HUES48 (cell line): ENCODE measurements around the gene SRPX.

Source experiments
- H3K27ac ChIP-seq: one replicate; pipeline ENCODE4 v1.7.0; 2013; ENCODE audit warnings: low read depth, low read length, inconsistent platforms
- H3K27me3 ChIP-seq: 2 replicates; pipeline ENCODE4 v1.6.1; 2013; ENCODE audit warnings: mild to moderate bottlenecking, low read length; ENCODE audit not compliant: control insufficient read depth, insufficient read depth
- H3K36me3 ChIP-seq: 2 replicates; pipeline ENCODE4 v1.6.1; 2013; ENCODE audit warnings: low read length; ENCODE audit not compliant: control insufficient read depth, insufficient read depth
- H3K4me1 ChIP-seq: 2 replicates; pipeline ENCODE4 v1.6.1; 2013; ENCODE audit warnings: mild to moderate bottlenecking, low read length; ENCODE audit not compliant: control insufficient read depth, insufficient read depth
- H3K4me3 ChIP-seq: 2 replicates; pipeline ENCODE4 v1.5.1; 2013; ENCODE audit warnings: mild to moderate bottlenecking, low read depth, low read length
- H3K9ac ChIP-seq: 2 replicates; pipeline ENCODE4 v1.6.1; 2013; ENCODE audit warnings: mild to moderate bottlenecking, low read depth, low read length, moderate library complexity
- H3K9me3 ChIP-seq: 2 replicates; pipeline ENCODE4 v1.6.1; 2013; ENCODE audit warnings: low read length; ENCODE audit not compliant: control insufficient read depth, insufficient read depth

Gene SRPX

DNA sequence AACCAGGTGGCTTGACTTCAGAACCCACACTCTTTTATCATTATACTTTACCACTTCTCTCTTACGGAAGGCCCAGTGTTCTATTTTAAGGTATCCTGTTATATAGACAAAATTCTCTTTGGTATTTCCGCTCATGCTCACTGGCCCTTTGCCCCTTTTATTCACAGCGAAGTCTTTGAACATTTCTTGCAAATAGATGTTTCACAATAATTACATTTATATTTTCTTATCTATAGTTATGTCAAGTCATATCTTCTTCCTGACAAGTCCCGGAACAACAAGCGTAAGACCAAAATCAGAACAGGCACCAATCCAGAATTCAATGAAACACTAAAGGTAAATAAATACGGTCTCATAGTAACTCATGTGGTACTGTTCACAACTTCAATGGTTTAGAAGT is 112.3 kb downstream of the SRPX start:
- Histone ChIP-seq H3K4me1 (peaks cover 9% of the 10 kb centered on the region), H3K27me3 (no peaks in the 10 kb centered on the region), H3K9ac (no peak overlapping the region), H3K27ac (no peak overlapping the region), H3K36me3 (no peaks in the 10 kb centered on the region), H3K4me3 (no peak overlapping the region), H3K9me3 (no peaks in the 10 kb centered on the region)

DNA sequence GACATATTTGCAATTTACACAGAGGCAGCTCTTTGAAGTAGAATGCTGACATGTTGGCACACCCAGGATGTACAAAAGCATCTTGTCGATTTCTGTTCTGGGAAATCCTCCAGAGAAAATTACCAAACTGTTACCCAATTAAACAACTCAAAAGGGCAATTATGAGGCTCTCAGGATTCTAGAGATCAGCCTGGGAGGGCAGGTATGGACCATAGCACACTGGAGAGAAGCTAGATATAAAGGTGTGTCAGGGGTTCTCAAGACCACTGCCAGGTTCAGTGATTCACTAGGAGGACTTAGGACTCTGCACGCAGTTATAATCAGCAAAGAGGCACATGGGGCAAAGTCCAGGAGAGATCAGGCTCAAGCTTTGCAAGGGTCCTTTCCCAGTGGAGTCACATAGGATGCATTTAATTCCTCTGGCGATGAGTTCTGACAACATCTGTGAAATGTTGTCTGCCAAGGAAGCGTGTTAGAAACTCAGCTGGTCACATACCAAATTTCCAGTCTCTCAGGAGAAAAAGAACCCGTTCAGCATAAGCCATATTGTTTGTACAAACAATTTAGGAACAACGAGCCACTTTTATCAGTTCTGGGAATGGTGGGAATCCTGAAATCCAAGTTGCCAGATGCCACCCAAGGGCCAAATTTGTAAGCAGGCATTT is 113.5 kb downstream of the SRPX start:
- Histone ChIP-seq H3K9ac (no peak overlapping the region), H3K27me3 (no peaks in the 10 kb centered on the region), H3K36me3 (no peaks in the 10 kb centered on the region), H3K4me3 (no peak overlapping the region), H3K9me3 (no peaks in the 10 kb centered on the region), H3K4me1 (peaks cover 9% of the 10 kb centered on the region), H3K27ac (no peak overlapping the region)

DNA sequence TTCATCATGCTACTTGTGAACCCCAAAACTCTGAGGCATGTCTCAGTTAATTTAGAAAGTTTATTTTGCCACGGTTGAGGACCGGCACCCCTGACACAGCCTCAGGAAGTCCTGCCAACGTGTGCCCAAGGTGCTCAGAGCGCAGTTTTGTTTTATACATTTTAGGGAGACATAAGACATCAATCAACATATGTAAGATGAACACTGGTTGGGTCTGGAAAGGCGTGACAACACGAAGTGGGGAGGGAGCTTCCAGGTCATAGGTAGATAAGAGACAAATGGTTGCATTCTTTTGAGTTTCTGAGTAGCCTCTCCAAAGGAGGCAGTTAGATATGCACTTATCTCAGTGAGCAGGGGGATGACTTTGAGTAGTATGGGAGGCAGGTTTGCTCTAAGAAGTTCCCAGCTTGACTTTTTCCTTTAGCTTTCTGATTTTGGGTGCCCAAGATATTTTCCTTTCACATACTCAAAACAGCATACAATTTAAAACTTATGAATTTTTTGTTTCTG is 115.4 kb downstream of the SRPX start:
- H3K9ac ChIP-seq = no peak overlapping the region
- peaks cover 9% of the 10 kb centered on the region for H3K4me1 ChIP-seq

DNA sequence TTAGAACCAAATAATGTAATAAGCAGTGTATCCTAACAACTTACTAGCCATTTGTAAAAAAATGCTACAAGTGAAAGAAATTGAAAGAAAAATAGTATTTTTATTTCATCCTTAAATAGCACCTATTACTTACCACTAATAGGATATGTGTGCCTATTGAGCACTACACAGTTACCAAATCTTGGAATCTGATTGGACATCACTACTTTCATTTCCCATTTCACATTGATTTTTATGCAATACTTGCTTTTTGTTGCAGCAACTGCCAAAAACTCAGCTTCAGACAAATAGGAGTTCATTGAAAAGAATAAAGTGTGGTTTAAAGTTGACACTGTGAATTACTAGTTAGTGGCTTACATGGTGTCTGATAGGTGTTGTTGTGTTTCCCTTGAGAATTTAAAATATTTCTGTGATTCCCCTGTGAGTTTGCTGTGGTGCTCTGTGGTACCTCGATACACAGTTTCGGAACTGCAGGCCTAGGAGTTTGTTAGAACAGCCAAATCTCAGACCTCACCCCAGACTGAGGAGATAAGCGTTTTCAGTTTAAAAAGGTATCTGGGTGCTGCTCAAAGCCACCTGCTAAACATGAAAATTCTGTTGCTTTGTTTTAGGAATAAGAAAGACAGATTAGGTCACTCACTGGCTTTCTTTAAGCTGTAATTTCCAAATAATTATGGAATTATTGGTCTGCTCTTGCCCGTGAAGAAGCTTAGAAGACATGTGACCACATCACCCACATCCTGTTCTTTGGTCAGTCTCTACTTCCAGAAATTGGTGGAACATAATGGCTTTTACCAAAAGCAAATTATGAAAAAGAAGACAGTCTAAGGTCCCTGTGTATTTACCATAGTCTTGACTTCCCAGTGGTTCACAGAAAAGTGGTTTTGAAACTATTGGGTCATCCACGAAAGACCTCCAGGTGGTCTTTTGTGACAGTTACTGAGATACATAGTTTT is 116.5 kb downstream of the SRPX start:
- Histone ChIP-seq H3K4me1 (peaks cover 9% of the 10 kb centered on the region), H3K27ac (no peak overlapping the region), H3K9me3 (no peaks in the 10 kb centered on the region), H3K9ac (no peak overlapping the region), H3K27me3 (no peaks in the 10 kb centered on the region), H3K4me3 (no peak overlapping the region), H3K36me3 (no peaks in the 10 kb centered on the region)

More for the DNA sequence above, 115.4 kb downstream of the SRPX start:
- no peak overlapping the region for H3K4me3 ChIP-seq
- no peaks in the 10 kb centered on the region for H3K36me3 ChIP-seq
- no peak overlapping the region for H3K27ac ChIP-seq
- H3K27me3 ChIP-seq = no peaks in the 10 kb centered on the region
- H3K9me3 ChIP-seq = no peaks in the 10 kb centered on the region

DNA sequence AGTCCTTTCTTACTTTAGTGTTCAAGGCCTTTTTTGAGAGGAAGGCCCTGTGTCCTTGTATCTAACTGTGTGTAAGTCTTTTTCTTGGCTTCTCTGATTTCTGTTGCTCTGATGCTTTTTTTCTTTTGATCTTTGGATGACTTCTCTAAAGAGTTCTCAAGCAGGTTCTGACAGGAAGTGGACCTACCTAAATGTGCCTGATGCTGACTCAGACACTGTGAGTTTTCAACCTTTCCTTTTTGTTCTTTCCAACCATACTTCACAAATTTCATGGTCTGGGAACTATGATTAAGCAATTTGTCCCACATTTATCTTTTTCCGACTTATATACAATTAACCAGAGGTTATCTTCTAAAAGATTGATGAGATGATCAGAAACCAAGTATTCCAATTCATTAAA is 117.8 kb downstream of the SRPX start:
- Histone ChIP-seq H3K4me1 (peaks cover 9% of the 10 kb centered on the region), H3K27me3 (no peaks in the 10 kb centered on the region), H3K36me3 (no peaks in the 10 kb centered on the region), H3K9me3 (no peaks in the 10 kb centered on the region), H3K27ac (no peak overlapping the region), H3K4me3 (no peak overlapping the region), H3K9ac (no peak overlapping the region)

- H3K4me3 ChIP-seq = no peak overlapping the region
- peaks cover 9% of the 10 kb centered on the region for H3K4me1 ChIP-seq
- H3K36me3 ChIP-seq = no peaks in the 10 kb centered on the region
- H3K27ac ChIP-seq = no peak overlapping the region
- no peaks in the 10 kb centered on the region for H3K9me3 ChIP-seq
- no peaks in the 10 kb centered on the region for H3K27me3 ChIP-seq
- no peak overlapping the region for H3K9ac ChIP-seq
Measured at GRCh38 chrX:38102240-38102639, 118.4 kb downstream of the SRPX start.

DNA sequence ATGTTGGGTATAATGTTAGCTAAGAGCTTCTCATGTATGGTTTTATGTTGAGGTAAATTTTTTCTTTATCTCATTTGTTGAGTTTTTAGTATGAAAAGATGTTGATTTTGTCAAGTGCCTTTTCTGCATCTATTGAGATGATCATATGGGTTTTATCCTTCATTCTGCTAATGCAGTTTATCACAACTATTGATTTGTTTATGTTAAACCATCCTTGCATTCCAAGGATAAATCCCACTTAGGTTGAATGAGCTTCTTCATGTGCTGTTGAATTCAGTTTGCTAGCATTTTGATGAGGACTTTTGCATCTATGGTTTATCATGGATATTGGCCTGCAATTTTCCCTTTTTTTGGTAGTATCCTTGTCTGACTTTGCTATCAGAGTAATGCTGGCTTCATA is 121.0 kb downstream of the SRPX start:
- H3K4me1 ChIP-seq = no peaks in the 10 kb centered on the region
- H3K9me3 ChIP-seq = no peaks in the 10 kb centered on the region
- H3K4me3 ChIP-seq = no peak overlapping the region
- H3K36me3 ChIP-seq = no peaks in the 10 kb centered on the region
- no peak overlapping the region for H3K27ac ChIP-seq
- no peaks in the 10 kb centered on the region for H3K27me3 ChIP-seq
- no peak overlapping the region for H3K9ac ChIP-seq
